HL-60 (cell line): ENCODE data around the gene SCYGR4.

Experiments
- GABPA ChIP-seq: IDR thresholded peaks from 2 replicates; pipeline ENCODE4 v1.6.1; 2012; ENCODE audit warnings: low read depth
- POLR2AphosphoS5 ChIP-seq: IDR thresholded peaks from 2 replicates; pipeline ENCODE4 v1.6.1; 2012; ENCODE audit warnings: low read depth
- TF ChIP-seq, protein P1 (sequence below): IDR thresholded peaks from one replicate; pipeline ENCODE4 v1.5.1; 2011; ENCODE audit warnings: low read length, control low read depth, inconsistent platforms; ENCODE audit not compliant: insufficient read depth

DNA sequence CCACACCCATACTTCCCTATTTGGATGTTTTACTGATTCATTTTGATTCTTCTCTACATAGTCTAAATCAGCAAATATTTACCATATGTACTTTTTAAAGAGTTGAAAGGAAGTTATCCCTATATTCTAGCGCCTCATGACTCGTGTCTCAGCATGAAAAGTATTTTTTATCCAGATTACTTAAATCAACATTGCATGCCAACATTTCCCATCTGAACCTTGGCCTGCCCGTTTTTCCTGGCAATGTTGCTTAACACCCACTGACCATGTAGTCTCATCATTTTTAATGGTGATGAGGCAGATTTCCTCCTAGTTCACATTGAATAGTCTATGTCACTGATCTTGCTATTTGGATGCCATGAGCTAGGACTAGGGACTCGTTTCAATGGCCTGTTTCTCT, 36.1 kb downstream of the SCYGR4 start:
- TF ChIP-seq, protein P1, sequence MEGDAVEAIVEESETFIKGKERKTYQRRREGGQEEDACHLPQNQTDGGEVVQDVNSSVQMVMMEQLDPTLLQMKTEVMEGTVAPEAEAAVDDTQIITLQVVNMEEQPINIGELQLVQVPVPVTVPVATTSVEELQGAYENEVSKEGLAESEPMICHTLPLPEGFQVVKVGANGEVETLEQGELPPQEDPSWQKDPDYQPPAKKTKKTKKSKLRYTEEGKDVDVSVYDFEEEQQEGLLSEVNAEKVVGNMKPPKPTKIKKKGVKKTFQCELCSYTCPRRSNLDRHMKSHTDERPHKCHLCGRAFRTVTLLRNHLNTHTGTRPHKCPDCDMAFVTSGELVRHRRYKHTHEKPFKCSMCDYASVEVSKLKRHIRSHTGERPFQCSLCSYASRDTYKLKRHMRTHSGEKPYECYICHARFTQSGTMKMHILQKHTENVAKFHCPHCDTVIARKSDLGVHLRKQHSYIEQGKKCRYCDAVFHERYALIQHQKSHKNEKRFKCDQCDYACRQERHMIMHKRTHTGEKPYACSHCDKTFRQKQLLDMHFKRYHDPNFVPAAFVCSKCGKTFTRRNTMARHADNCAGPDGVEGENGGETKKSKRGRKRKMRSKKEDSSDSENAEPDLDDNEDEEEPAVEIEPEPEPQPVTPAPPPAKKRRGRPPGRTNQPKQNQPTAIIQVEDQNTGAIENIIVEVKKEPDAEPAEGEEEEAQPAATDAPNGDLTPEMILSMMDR, result no peak
- TF ChIP-seq POLR2AphosphoS5, result no peak
- no peak for TF ChIP-seq GABPA
